Measurements from ENCODE around the gene TMEM121B. TPM values are rescaled to one million over a fixed set of nuclear protein-coding genes. Genes with fewer than 3 reads are reported as not detected.
A peak's percentile ranks its signal among the peaks of the same experiment; 100 is the strongest.

TMEM121B gene
- total and polyA plus RNA-seq, 2 donors = 0.09 to 0.23 TPM

GRCh38 chr22:17103351-17103750 lies 17.8 kb downstream of the TMEM121B start:
- Histone ChIP-seq H3K4me1 (ENCODE audit: control insufficient read depth in 2 of 2, insufficient read depth in 2 of 2, low read length in 2 of 2) (peaks cover 18 to 33% of the 10 kb centered on the region in 2 donors), H3K4me3 (ENCODE audit: low read length in 2 of 2) (no peak overlapping the region), H3K27ac (ENCODE audit: low read depth in 1 of 2, low read length in 1 of 2) (no peak overlapping the region), H3K9me3 (ENCODE audit: control insufficient read depth in 2 of 2, insufficient read depth in 1 of 2, low read length in 1 of 2) (no peaks in the 10 kb centered on the region), H3K27me3 (ENCODE audit: control insufficient read depth in 2 of 2, insufficient read depth in 1 of 2, low read length in 1 of 2) (no peaks in the 10 kb centered on the region), H3K36me3 (ENCODE audit: control insufficient read depth in 2 of 2, insufficient read depth in 2 of 2, low read length in 1 of 2) (peaks cover 86 to 95% of the 10 kb centered on the region in 2 donors)
- DNase-seq (ENCODE audit: low read depth in 6 of 9, low spot score in 9 of 9) = no peak
- 98% methylated on average over 9 of the region's 9 CpGs for WGBS

- Histone ChIP-seq H3K36me3 (ENCODE audit: control insufficient read depth in 2 of 2, insufficient read depth in 2 of 2, low read length in 1 of 2) (peaks cover 80 to 94% of the 10 kb centered on the region in 2 donors), H3K4me1 (ENCODE audit: control insufficient read depth in 2 of 2, insufficient read depth in 2 of 2, low read length in 2 of 2) (peaks cover 28 to 43% of the 10 kb centered on the region in 2 donors), H3K4me3 (ENCODE audit: low read length in 2 of 2) (no peak overlapping the region), H3K27me3 (ENCODE audit: control insufficient read depth in 2 of 2, insufficient read depth in 1 of 2, low read length in 1 of 2) (no peaks in the 10 kb centered on the region), H3K27ac (ENCODE audit: low read depth in 1 of 2, low read length in 1 of 2) (no peak overlapping the region), H3K9me3 (ENCODE audit: control insufficient read depth in 2 of 2, insufficient read depth in 1 of 2, low read length in 1 of 2) (no peaks in the 10 kb centered on the region)
- DNase-seq (ENCODE audit: low read depth in 6 of 9, low spot score in 9 of 9) = no peak
- WGBS = 93% methylated on average over 7 of the region's 7 CpGs
Measured at GRCh38 chr22:17102297-17102667, 18.9 kb downstream of the TMEM121B start.

- Histone ChIP-seq H3K36me3 (ENCODE audit: control insufficient read depth in 2 of 2, insufficient read depth in 2 of 2, low read length in 1 of 2) (peaks cover 74 to 90% of the 10 kb centered on the region in 2 donors), H3K9me3 (ENCODE audit: control insufficient read depth in 2 of 2, insufficient read depth in 1 of 2, low read length in 1 of 2) (no peaks in the 10 kb centered on the region), H3K27me3 (ENCODE audit: control insufficient read depth in 2 of 2, insufficient read depth in 1 of 2, low read length in 1 of 2) (no peaks in the 10 kb centered on the region), H3K27ac (ENCODE audit: low read depth in 1 of 2, low read length in 1 of 2) (no peak overlapping the region), H3K4me1 (ENCODE audit: control insufficient read depth in 2 of 2, insufficient read depth in 2 of 2, low read length in 2 of 2) (peaks cover 28 to 49% of the 10 kb centered on the region in 2 donors), H3K4me3 (ENCODE audit: low read length in 2 of 2) (no peak overlapping the region)
- 84% methylated on average over 14 of the region's 14 CpGs for WGBS
- DNase-seq (ENCODE audit: low read depth in 6 of 9, low spot score in 9 of 9) = no peak
Measured at GRCh38 chr22:17101475-17102296, 19.5 kb downstream of the TMEM121B start.

- DNase-seq (ENCODE audit: low read depth in 6 of 9, low spot score in 9 of 9) = no peak
Measured at GRCh38 chr22:17100621-17101020, 20.5 kb downstream of the TMEM121B start.

GRCh38 chr22:17098379-17098819 lies 22.8 kb downstream of the TMEM121B start:
- Histone ChIP-seq H3K4me1 (ENCODE audit: control insufficient read depth in 2 of 2, insufficient read depth in 2 of 2, low read length in 2 of 2) (peaks cover 38 to 52% of the 10 kb centered on the region in 2 donors), H3K27ac (ENCODE audit: low read depth in 1 of 2, low read length in 1 of 2) (peak overlapping the region; percentile 62 to 71), H3K4me3 (ENCODE audit: low read length in 2 of 2) (peak overlapping the region in 1 of 2 donors; percentile 1), H3K27me3 (ENCODE audit: control insufficient read depth in 2 of 2, insufficient read depth in 1 of 2, low read length in 1 of 2) (no peaks in the 10 kb centered on the region), H3K9me3 (ENCODE audit: control insufficient read depth in 2 of 2, insufficient read depth in 1 of 2, low read length in 1 of 2) (no peaks in the 10 kb centered on the region), H3K36me3 (ENCODE audit: control insufficient read depth in 2 of 2, insufficient read depth in 2 of 2, low read length in 1 of 2) (peaks cover 50 to 63% of the 10 kb centered on the region in 2 donors)
- WGBS = 10% methylated on average over 7 of the region's 7 CpGs
- DNase-seq (ENCODE audit: low read depth in 6 of 9, low spot score in 9 of 9) = peak in 6 of 9 donors; percentile 53 to 83 (median 61)

More at GRCh38 chr22:17100621-17101020, 20.5 kb downstream of the TMEM121B start:
- H3K9me3 ChIP-seq (ENCODE audit: control insufficient read depth in 2 of 2, insufficient read depth in 1 of 2, low read length in 1 of 2) = no peaks in the 10 kb centered on the region
- H3K27me3 ChIP-seq (ENCODE audit: control insufficient read depth in 2 of 2, insufficient read depth in 1 of 2, low read length in 1 of 2) = no peaks in the 10 kb centered on the region
- H3K4me3 ChIP-seq (ENCODE audit: low read length in 2 of 2) = no peak overlapping the region
- peaks cover 30 to 49% of the 10 kb centered on the region in 2 donors for H3K4me1 ChIP-seq (ENCODE audit: control insufficient read depth in 2 of 2, insufficient read depth in 2 of 2, low read length in 2 of 2)
- H3K27ac ChIP-seq (ENCODE audit: low read depth in 1 of 2, low read length in 1 of 2) = no peak overlapping the region
- 62% methylated on average over 6 of the region's 6 CpGs for WGBS
- H3K36me3 ChIP-seq (ENCODE audit: control insufficient read depth in 2 of 2, insufficient read depth in 2 of 2, low read length in 1 of 2) = peaks cover 65 to 79% of the 10 kb centered on the region in 2 donors

- 94% methylated on average over 6 of the region's 6 CpGs for WGBS
- Histone ChIP-seq H3K4me1 (ENCODE audit: control insufficient read depth in 2 of 2, insufficient read depth in 2 of 2, low read length in 2 of 2) (peaks cover 38 to 56% of the 10 kb centered on the region in 2 donors), H3K4me3 (ENCODE audit: low read length in 2 of 2) (no peak overlapping the region), H3K27ac (ENCODE audit: low read depth in 1 of 2, low read length in 1 of 2) (no peak overlapping the region), H3K27me3 (ENCODE audit: control insufficient read depth in 2 of 2, insufficient read depth in 1 of 2, low read length in 1 of 2) (no peaks in the 10 kb centered on the region), H3K36me3 (ENCODE audit: control insufficient read depth in 2 of 2, insufficient read depth in 2 of 2, low read length in 1 of 2) (peaks cover 45 to 56% of the 10 kb centered on the region in 2 donors), H3K9me3 (ENCODE audit: control insufficient read depth in 2 of 2, insufficient read depth in 1 of 2, low read length in 1 of 2) (no peaks in the 10 kb centered on the region)
- DNase-seq (ENCODE audit: low read depth in 6 of 9, low spot score in 9 of 9) = no peak
Measured at GRCh38 chr22:17097701-17098100, 23.5 kb downstream of the TMEM121B start.

- peaks cover 38 to 49% of the 10 kb centered on the region in 2 donors for H3K36me3 ChIP-seq (ENCODE audit: control insufficient read depth in 2 of 2, insufficient read depth in 2 of 2, low read length in 1 of 2)
- H3K27me3 ChIP-seq (ENCODE audit: control insufficient read depth in 2 of 2, insufficient read depth in 1 of 2, low read length in 1 of 2) = no peaks in the 10 kb centered on the region
- H3K9me3 ChIP-seq (ENCODE audit: control insufficient read depth in 2 of 2, insufficient read depth in 1 of 2, low read length in 1 of 2) = no peaks in the 10 kb centered on the region
- DNase-seq (ENCODE audit: low read depth in 6 of 9, low spot score in 9 of 9) = no peak
- H3K4me1 ChIP-seq (ENCODE audit: control insufficient read depth in 2 of 2, insufficient read depth in 2 of 2, low read length in 2 of 2) = peaks cover 42 to 61% of the 10 kb centered on the region in 2 donors
- H3K4me3 ChIP-seq (ENCODE audit: low read length in 2 of 2) = no peak overlapping the region
- H3K27ac ChIP-seq (ENCODE audit: low read depth in 1 of 2, low read length in 1 of 2) = no peak overlapping the region
- WGBS = 88% methylated on average over 6 of the region's 6 CpGs
Measured at GRCh38 chr22:17097062-17097461, 24.1 kb downstream of the TMEM121B start.

- Histone ChIP-seq H3K9me3 (ENCODE audit: control insufficient read depth in 2 of 2, insufficient read depth in 1 of 2, low read length in 1 of 2) (no peaks in the 10 kb centered on the region), H3K36me3 (ENCODE audit: control insufficient read depth in 2 of 2, insufficient read depth in 2 of 2, low read length in 1 of 2) (peaks cover 28 to 39% of the 10 kb centered on the region in 2 donors), H3K27ac (ENCODE audit: low read depth in 1 of 2, low read length in 1 of 2) (no peak overlapping the region), H3K27me3 (ENCODE audit: control insufficient read depth in 2 of 2, insufficient read depth in 1 of 2, low read length in 1 of 2) (no peaks in the 10 kb centered on the region), H3K4me3 (ENCODE audit: low read length in 2 of 2) (no peak overlapping the region), H3K4me1 (ENCODE audit: control insufficient read depth in 2 of 2, insufficient read depth in 2 of 2, low read length in 2 of 2) (peaks cover 45 to 58% of the 10 kb centered on the region in 2 donors)
- no peak for DNase-seq (ENCODE audit: low read depth in 6 of 9, low spot score in 9 of 9)
- 99% methylated on average over 7 of the region's 7 CpGs for WGBS
Measured at GRCh38 chr22:17096071-17096470, 25.1 kb downstream of the TMEM121B start.

GRCh38 chr22:17095538-17095937 lies 25.6 kb downstream of the TMEM121B start:
- Histone ChIP-seq H3K4me3 (ENCODE audit: low read length in 2 of 2) (no peak overlapping the region), H3K36me3 (ENCODE audit: control insufficient read depth in 2 of 2, insufficient read depth in 2 of 2, low read length in 1 of 2) (peaks cover 23 to 38% of the 10 kb centered on the region in 2 donors), H3K27ac (ENCODE audit: low read depth in 1 of 2, low read length in 1 of 2) (no peak overlapping the region), H3K9me3 (ENCODE audit: control insufficient read depth in 2 of 2, insufficient read depth in 1 of 2, low read length in 1 of 2) (no peaks in the 10 kb centered on the region), H3K27me3 (ENCODE audit: control insufficient read depth in 2 of 2, insufficient read depth in 1 of 2, low read length in 1 of 2) (no peaks in the 10 kb centered on the region), H3K4me1 (ENCODE audit: control insufficient read depth in 2 of 2, insufficient read depth in 2 of 2, low read length in 2 of 2) (peaks cover 48 to 56% of the 10 kb centered on the region in 2 donors)
- 99% methylated on average over 6 of the region's 6 CpGs for WGBS
- no peak for DNase-seq (ENCODE audit: low read depth in 6 of 9, low spot score in 9 of 9)

Measured in thymus (tissue), 11 donors.